Skin of body (tissue), 2 donors: ENCODE data around the gene MALT1. TPM values are rescaled to one million over a fixed set of nuclear protein-coding genes. Genes with fewer than 3 reads are reported as not detected.
"Not testable (repeated sequence)": the region's sequence is repeated elsewhere in the genome, so short reads cannot be mapped to it uniquely, and the experiment has no call there.

Source experiments
- DNase-seq: peaks from one replicate; lab custom pipeline; 2025; lab: John Stamatoyannopoulos, UW
- total RNA-seq: library from RNA; depleted of rRNA; stranded (reverse); fragments of >200 nt; gene quantifications from one replicate; pipeline ENCODE4 v1.2.3, GENCODE V29; 2014

Gene MALT1, protein sequence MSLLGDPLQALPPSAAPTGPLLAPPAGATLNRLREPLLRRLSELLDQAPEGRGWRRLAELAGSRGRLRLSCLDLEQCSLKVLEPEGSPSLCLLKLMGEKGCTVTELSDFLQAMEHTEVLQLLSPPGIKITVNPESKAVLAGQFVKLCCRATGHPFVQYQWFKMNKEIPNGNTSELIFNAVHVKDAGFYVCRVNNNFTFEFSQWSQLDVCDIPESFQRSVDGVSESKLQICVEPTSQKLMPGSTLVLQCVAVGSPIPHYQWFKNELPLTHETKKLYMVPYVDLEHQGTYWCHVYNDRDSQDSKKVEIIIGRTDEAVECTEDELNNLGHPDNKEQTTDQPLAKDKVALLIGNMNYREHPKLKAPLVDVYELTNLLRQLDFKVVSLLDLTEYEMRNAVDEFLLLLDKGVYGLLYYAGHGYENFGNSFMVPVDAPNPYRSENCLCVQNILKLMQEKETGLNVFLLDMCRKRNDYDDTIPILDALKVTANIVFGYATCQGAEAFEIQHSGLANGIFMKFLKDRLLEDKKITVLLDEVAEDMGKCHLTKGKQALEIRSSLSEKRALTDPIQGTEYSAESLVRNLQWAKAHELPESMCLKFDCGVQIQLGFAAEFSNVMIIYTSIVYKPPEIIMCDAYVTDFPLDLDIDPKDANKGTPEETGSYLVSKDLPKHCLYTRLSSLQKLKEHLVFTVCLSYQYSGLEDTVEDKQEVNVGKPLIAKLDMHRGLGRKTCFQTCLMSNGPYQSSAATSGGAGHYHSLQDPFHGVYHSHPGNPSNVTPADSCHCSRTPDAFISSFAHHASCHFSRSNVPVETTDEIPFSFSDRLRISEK
- 26.1 TPM for total RNA-seq

DNA sequence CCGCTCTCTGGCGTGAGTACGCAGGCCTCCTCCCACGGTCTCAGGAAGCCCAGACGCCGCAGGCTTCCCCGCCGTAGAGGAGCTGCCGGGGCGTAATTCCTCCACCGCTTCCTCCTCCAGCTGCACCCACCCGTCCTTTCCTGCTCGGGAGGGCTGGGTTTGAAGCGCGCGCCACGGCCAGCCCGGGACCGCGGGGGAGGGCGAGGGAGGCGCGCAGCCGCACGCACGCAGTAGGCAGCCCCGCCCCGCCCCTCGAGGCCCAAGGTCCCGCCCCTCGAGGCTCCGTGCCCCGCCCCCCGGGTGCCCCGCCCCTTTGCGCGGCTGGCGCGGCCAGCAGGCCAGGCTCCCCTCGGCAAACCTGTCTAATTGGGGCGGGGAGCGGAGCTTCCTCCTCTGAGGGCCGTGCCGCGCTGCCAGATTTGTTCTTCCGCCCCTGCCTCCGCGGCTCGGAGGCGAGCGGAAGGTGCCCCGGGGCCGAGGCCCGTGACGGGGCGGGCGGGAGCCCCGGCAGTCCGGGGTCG is at the start of gene MALT1:
TSS of gene MALT1 (plus strand) at position 355 of the 521 bp plus-strand sequence. CDS start 179 bp downstream, outside the sequence.
- peak; percentile 82 for DNase-seq

GRCh38 chr18:58624011-58624410 is 47.3 kb upstream of the MALT1 start:
- no peak for DNase-seq

DNA sequence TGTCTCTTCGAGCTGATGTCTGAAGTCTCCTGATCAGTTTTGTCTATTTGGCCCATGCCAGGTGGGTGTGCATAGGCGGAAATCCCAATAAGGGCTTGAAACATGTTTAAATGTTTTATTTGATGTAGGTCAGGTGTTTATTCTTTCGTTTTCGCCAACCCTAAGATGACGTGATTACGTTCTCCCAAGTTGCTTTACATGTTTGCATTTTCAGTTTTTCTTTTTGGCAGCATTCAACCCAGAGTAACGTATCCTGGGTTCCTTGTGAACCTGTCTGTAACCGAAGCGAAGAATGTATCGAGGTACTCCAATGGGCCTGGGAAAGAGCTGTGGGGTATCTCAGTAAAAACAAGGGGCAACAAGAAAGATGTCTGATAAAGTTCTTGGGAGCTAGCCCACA is 45.4 kb upstream of the MALT1 start:
- no peak for DNase-seq

DNA sequence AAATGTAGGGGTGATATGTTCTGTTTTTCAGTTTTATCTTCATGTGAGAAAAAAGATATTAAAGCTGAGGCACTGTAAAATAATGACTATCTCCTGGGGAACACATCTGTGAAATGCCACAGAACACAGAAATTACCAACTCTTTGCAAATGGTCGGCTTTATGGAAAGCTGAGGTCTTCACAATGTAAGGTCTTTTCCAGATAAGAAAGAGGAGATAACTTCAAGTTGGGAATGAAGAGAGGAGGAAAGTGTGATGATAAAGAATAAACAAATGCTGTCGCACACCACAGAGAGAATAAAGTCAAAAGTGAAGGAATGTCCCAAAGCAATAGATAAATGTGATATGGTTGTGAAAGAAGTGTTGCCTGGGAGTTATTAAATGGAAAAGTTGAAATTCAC is 41.2 kb upstream of the MALT1 start:
- DNase-seq, result no peak

DNA sequence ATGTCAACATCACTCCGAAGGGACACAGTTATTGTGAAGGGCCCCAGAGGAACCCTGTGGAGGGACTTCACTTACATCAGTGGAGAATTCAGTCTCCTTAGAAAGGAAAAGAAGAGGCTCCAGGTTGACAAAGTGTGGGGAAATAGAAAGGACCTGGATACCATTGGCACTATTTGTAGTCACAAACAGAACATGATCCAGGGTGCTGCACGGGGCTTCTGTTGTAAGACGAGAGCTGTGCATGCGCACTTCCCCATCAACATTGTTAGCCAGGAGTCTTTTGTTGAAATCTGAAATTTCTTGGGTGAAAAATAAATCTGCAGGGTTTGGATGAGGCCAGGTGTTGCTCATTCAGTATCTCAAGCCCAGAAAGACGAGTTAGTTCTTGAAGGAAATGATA is 40.0 kb upstream of the MALT1 start:
- no peak for DNase-seq

DNA sequence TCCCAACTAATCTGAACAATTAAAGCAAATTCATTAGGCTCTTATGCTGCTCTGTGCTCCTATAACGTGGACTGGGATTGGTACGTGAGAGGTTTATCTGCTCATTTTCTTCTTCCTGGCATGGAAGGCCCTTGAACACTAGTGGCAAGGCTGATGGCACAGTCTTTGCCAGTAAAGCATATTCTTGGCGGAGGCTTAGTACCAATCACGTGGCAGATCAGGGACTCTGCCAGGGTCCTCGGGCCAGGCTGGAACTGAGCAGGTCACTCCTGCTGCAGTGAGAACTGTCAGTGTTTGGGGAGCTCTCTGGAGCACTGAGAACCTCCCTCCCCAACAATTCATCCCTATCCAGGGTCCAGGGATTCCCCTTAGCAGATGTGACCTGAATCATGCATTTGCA is 38.7 kb upstream of the MALT1 start:
- DNase-seq, result no peak

DNA sequence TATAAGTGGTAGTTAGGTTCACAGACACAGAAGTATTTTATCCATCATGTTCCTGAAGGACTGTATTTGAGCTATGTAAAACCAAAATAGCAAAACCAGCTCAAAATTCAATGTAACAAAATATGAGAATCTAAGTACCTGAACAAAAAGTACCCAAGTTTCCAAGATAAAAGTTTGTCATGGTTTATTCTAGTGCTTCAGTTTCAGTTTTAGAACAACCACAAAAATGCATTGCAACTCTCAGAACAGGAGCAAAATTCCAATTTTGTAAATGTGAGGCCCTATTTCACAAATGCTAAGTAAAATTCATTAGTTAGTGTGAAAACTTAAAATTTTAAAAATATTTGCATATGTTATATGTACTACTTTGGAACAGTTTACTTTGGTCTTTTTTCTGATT is 37.4 kb upstream of the MALT1 start:
- DNase-seq, result no peak

GRCh38 chr18:58635891-58636290 is 35.4 kb upstream of the MALT1 start:
- DNase-seq, result no peak

- DNase-seq, result no peak
Measured at GRCh38 chr18:58637197-58637596, 34.1 kb upstream of the MALT1 start.

DNA sequence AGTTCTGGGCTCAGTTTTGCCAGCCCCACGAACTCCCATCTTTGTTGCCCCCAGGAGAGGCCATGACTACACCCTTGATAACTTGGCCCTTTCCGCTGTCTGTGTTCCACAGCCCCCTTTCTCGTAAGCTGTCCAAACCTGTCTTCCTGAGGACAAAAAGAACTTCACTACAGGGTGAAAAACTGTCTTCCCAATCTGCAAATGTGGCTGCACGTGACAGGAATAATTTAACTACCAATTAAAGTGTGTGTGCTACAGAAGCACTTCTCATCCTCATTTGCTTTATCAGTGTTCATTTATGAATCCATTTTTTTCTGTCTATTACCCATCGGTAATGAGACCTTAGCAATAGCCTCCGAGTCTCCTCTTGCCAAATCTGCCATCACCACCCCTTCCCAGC is 33.3 kb upstream of the MALT1 start:
- no peak for DNase-seq

GRCh38 chr18:58638441-58638840 is 32.8 kb upstream of the MALT1 start:
- DNase-seq, result no peak

DNA sequence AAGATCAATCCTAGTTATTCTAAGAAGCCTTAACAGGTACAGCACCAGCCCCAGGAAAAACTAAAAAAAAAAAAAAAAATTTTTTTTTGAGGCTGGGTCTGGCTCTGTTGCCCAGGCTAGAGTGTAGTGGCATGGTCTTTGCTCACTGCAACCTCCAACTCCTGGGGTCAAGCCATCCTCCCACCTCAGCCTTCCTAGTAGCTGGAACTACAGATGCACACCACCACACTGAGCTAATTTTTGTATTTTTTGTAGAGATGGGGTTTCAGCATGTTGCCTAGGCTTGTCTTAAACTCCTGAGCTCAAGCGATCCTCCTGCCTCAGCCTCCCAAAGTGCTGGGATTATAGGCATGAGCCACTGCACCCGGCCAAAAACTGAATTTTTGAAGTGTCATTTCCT is 32.0 kb upstream of the MALT1 start:
- DNase-seq, result no peak

GRCh38 chr18:58639751-58640427 is 31.4 kb upstream of the MALT1 start:
- no peak for DNase-seq

- no peak for DNase-seq
Measured at GRCh38 chr18:58640428-58640805, 30.8 kb upstream of the MALT1 start.

GRCh38 chr18:58640891-58641610 is 30.2 kb upstream of the MALT1 start:
- DNase-seq, result no peak

- DNase-seq, result not testable (repeated sequence)
Measured at GRCh38 chr18:58643557-58643956, 27.7 kb upstream of the MALT1 start.

- DNase-seq, result no peak
Measured at GRCh38 chr18:58645398-58645797, 25.9 kb upstream of the MALT1 start.

GRCh38 chr18:58646334-58646862 is 24.9 kb upstream of the MALT1 start:
- DNase-seq, result no peak

GRCh38 chr18:58649966-58650816 is 21.1 kb upstream of the MALT1 start:
- no peak for DNase-seq

GRCh38 chr18:58650830-58651229 is 20.4 kb upstream of the MALT1 start:
- not testable (repeated sequence) for DNase-seq
